ENCODE data around the gene FCHSD2.
"Not testable (repeated sequence)": the region's sequence is repeated elsewhere in the genome, so short reads cannot be mapped to it uniquely, and the experiment has no call there.

Gene FCHSD2

DNA sequence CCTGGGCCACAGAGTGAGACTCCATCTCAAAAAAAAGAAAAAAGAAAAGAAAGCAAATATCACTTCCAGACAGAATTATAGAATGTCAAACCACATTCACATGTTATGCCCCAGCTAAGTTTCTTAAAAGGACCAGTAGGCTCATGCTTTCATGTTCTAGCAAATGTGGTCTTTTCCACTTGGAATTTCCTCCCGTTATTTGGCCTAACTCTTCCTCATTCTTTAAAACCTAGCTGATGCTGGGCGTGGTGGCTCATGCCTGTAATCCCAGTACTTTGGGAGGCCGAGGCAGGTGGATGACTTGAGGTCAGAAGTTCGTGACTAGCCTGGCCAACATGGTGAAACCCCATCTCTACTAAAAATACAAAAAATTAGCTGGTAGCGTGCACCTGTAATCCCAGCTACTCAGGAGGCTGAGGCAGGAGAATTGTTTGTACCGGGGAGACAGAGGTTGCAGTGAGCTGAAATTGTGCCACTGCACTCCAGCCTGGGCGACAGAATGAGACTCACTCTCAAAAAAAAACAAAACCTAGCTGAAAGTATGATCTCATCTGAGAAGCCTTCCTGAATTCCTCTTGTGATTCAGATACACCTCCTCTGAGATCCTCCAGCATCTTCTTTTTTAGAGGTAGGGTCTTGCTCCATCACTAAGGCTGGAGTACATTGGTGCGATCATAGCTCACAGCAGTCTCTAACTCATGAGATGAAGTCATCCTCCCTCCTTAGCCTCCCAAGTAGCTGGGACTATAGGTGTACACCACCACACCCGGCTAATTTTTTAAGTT lies 50.4 kb downstream of the FCHSD2 start:
- no peaks in the 10 kb centered on the region for H3K4me1 ChIP-seq (ENCODE audit: control insufficient read depth, insufficient read depth, low read length, poor library complexity, severe bottlenecking)
- peaks cover 5% of the 10 kb centered on the region for H3K36me3 ChIP-seq (ENCODE audit: control insufficient read depth, insufficient read depth, low read length)
- 85 to 86% methylated on average over 5 to 6 of the region's 9 CpGs for whole genome bisulfite sequencing, 2 experiments (ENCODE audit: insufficient coverage in 2 of 2)
- H3K9me3 ChIP-seq (ENCODE audit: control insufficient read depth, low read length): no peaks in the 10 kb centered on the region
- no peak overlapping the region for H3K4me3 ChIP-seq (ENCODE audit: extremely low read depth, insufficient read depth, low read length, poor library complexity, severe bottlenecking)
- no peak overlapping the region for H3K27ac ChIP-seq (ENCODE audit: low read depth, low read length, severe bottlenecking)

DNA sequence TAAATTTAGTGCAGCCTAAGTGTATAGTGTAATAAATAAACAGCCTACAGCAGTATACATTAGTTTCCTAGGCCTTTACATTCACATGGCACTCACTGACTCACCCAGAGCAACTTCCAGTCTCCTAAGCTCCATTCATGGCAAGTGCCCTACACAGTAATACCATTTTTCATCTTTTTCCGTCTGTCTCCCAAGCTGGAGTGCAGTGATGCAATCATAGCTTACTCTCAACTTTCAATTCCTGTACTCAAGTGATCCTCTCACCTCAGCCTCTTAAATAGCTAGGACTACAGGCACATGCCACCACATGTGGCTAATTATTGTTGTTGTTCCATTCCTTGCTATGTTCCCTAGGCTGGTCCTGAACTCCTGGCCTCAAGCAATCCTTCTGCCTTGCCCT lies 54.4 kb downstream of the FCHSD2 start:
- no peaks in the 10 kb centered on the region for H3K9me3 ChIP-seq (ENCODE audit: control insufficient read depth, low read length)
- WGBS, 2 experiments (ENCODE audit: insufficient coverage in 2 of 2): 86% methylated on average over 1 of the region's 1 CpG; no CpG with 5 or more reads in 1 of the 2 experiments
- no peaks in the 10 kb centered on the region for H3K4me1 ChIP-seq (ENCODE audit: control insufficient read depth, insufficient read depth, low read length, poor library complexity, severe bottlenecking)
- H3K4me3 ChIP-seq (ENCODE audit: extremely low read depth, insufficient read depth, low read length, poor library complexity, severe bottlenecking): no peak overlapping the region
- H3K36me3 ChIP-seq (ENCODE audit: control insufficient read depth, insufficient read depth, low read length): no peaks in the 10 kb centered on the region
- H3K27ac ChIP-seq (ENCODE audit: low read depth, low read length, severe bottlenecking): no peak overlapping the region

DNA sequence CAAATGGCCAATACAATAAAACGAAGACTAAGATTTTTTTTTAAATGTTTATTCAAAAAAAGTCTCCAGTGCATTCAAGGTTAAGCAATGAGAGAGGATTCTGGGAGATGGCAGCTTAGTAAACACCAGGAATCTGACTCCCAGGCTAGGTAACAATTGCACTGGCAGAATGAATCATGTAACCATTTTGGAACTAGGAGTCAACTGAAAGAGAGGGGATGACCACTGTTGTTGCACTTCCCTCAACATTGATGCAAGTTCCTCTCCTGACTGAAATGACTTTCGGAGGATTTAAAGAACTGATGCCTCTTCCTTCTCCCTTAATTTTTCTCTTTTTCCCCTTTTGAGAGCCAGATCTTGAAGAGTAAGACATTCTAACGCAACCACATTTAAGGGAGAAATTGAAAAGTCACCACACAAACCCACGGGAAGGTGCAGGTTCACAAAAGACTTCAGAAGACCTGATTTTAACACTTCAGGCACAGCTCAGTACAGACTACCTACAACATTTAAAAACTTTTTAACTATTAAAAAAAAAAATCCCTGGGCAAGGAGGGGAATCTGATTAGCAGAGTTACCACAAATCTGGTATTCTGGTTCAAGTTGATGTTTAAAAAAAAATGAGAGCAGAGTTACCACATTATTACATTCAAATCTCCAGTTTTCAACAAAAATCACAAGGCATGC lies 56.8 kb downstream of the FCHSD2 start:
- WGBS, 2 experiments (ENCODE audit: insufficient coverage in 2 of 2): 100% methylated on average over 2 to 3 of the region's 4 CpGs
- no peaks in the 10 kb centered on the region for H3K4me1 ChIP-seq (ENCODE audit: control insufficient read depth, insufficient read depth, low read length, poor library complexity, severe bottlenecking)

DNA sequence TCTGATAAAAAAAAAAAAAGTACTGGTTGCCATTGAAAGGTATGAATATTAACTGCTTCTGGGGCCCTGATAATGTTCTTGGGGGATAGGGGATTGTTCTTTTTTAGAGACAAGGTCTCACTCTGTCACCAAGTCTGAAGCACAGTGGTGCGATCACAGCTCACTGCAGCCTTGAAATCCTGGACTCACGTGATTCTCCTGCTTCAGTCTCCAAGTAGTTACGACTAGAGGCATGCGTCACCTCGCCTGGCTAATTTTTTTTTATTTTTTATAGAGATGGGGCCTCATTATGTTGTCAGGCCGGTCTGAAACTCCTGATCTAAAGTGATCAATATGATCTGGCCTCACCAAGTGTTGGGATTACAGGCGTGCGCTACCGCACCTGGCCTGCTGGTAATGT lies 63.5 kb downstream of the FCHSD2 start:
- H3K4me1 ChIP-seq (ENCODE audit: control insufficient read depth, insufficient read depth, low read length, poor library complexity, severe bottlenecking): no peaks in the 10 kb centered on the region
- H3K4me3 ChIP-seq (ENCODE audit: extremely low read depth, insufficient read depth, low read length, poor library complexity, severe bottlenecking): no peak overlapping the region
- H3K27ac ChIP-seq (ENCODE audit: low read depth, low read length, severe bottlenecking): no peak overlapping the region
- no peaks in the 10 kb centered on the region for H3K9me3 ChIP-seq (ENCODE audit: control insufficient read depth, low read length)
- H3K36me3 ChIP-seq (ENCODE audit: control insufficient read depth, insufficient read depth, low read length): peaks cover 15% of the 10 kb centered on the region
- 91 to 100% methylated on average over 9 of the region's 9 CpGs for WGBS, 2 experiments (ENCODE audit: insufficient coverage in 2 of 2)

More for the DNA sequence above, 56.8 kb downstream of the FCHSD2 start:
- Histone ChIP-seq H3K4me3 (ENCODE audit: extremely low read depth, insufficient read depth, low read length, poor library complexity, severe bottlenecking) (no peak overlapping the region), H3K9me3 (ENCODE audit: control insufficient read depth, low read length) (no peaks in the 10 kb centered on the region), H3K36me3 (ENCODE audit: control insufficient read depth, insufficient read depth, low read length) (no peaks in the 10 kb centered on the region), H3K27ac (ENCODE audit: low read depth, low read length, severe bottlenecking) (no peak overlapping the region)

DNA sequence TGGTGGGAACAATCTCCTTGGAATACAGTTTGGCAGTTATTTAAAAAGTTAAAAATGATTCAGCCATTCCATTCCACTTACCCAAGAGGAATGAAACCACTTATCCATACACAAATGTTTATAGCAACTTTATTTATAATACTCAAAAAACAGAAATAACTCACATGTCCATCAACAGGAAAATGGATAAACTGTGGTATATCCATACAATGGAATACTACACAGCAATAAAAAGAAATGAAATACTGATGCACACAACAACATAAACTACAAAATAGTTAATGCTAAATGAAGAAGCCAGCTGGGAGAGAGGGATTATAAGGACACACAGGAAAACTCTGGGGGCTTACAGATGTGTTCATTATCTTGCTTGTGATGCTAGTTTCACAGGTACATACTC lies 64.7 kb downstream of the FCHSD2 start:
- Histone ChIP-seq H3K4me3 (ENCODE audit: extremely low read depth, insufficient read depth, low read length, poor library complexity, severe bottlenecking) (no peak overlapping the region), H3K9me3 (ENCODE audit: control insufficient read depth, low read length) (no peaks in the 10 kb centered on the region), H3K36me3 (ENCODE audit: control insufficient read depth, insufficient read depth, low read length) (peaks cover 15% of the 10 kb centered on the region), H3K27ac (ENCODE audit: low read depth, low read length, severe bottlenecking) (no peak overlapping the region), H3K4me1 (ENCODE audit: control insufficient read depth, insufficient read depth, low read length, poor library complexity, severe bottlenecking) (peaks cover 5% of the 10 kb centered on the region)

DNA sequence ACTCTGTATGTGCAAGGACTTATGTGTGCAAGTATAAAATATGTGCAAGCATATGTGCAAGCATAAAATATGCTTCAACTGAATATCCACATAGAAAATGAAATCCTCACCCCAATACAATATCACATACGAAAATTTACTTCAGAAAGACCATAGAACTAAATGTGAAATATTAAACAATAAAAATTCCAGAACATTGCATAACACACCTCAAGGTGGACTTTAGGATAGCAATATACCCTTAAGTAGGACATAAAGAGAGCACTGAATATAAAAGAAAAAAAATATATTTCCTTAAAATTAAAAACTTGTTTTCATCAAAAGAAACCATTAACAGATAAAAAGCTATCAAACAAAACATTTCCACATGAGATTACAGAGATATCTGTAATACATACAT lies 67.8 kb downstream of the FCHSD2 start:
- Histone ChIP-seq H3K27ac (ENCODE audit: low read depth, low read length, severe bottlenecking) (no peak overlapping the region), H3K36me3 (ENCODE audit: control insufficient read depth, insufficient read depth, low read length) (peaks cover 15% of the 10 kb centered on the region), H3K4me3 (ENCODE audit: extremely low read depth, insufficient read depth, low read length, poor library complexity, severe bottlenecking) (no peak overlapping the region), H3K4me1 (ENCODE audit: control insufficient read depth, insufficient read depth, low read length, poor library complexity, severe bottlenecking) (peaks cover 5% of the 10 kb centered on the region), H3K9me3 (ENCODE audit: control insufficient read depth, low read length) (no peaks in the 10 kb centered on the region)
- no CpG with 5 or more reads among the region's 1 CpG for WGBS, 2 experiments (ENCODE audit: insufficient coverage in 2 of 2)

DNA sequence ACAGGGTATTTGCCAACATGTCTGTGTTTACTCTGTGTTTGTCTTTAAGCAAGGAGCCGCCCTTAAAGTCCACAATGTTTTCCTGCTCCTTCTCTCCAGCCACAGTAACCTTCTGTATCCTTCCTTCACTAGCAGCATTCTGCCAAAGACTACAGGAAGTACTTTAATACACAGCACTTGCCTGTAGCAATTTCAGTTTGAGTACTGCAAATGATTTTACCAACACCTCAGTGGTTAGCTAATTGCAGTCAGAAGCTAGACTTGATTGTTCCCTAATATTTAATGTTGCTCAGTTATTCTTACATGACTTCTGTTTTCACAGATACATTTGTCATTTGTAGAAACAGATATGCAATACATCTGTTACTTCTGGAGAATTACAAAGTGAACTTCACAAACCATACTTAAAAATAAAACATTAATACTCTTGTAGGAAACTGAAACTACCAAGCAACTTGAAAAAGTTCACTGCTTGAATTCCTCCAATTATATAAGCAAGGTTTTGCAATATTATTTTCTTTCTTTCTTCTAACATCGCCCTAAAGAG lies 69.1 kb downstream of the FCHSD2 start:
- Histone ChIP-seq H3K36me3 (ENCODE audit: control insufficient read depth, insufficient read depth, low read length) (peaks cover 6% of the 10 kb centered on the region), H3K4me1 (ENCODE audit: control insufficient read depth, insufficient read depth, low read length, poor library complexity, severe bottlenecking) (peaks cover 5% of the 10 kb centered on the region), H3K27ac (ENCODE audit: low read depth, low read length, severe bottlenecking) (peak overlapping the region; percentile 36), H3K9me3 (ENCODE audit: control insufficient read depth, low read length) (no peaks in the 10 kb centered on the region), H3K4me3 (ENCODE audit: extremely low read depth, insufficient read depth, low read length, poor library complexity, severe bottlenecking) (no peak overlapping the region)
- 89% methylated on average over 1 of the region's 2 CpGs; no CpG with 5 or more reads in 1 of the 2 experiments for WGBS, 2 experiments (ENCODE audit: insufficient coverage in 2 of 2)

DNA sequence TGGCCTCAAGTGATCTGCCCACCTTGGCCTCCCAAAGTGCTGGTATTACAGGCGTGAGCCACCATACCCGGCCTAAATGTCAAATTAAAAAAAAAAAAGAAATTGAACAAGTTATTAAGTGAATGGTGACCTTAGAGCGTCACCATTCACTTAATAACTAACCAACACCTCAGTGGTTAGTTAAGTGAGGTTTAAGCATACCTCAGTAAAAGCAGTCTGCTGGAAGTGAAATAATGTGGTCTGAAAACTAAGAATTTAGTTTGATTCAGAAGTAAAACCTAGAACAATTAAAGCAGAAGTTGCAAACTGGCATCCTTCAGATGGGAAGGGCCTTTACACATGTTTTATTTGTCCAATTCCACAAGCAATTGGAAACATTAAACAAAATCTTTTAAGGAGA lies 71.5 kb downstream of the FCHSD2 start:
- WGBS, 2 experiments (ENCODE audit: insufficient coverage in 2 of 2): no CpG with 5 or more reads among the region's 3 CpGs
- Histone ChIP-seq H3K4me3 (ENCODE audit: extremely low read depth, insufficient read depth, low read length, poor library complexity, severe bottlenecking) (no peak overlapping the region), H3K36me3 (ENCODE audit: control insufficient read depth, insufficient read depth, low read length) (no peaks in the 10 kb centered on the region), H3K4me1 (ENCODE audit: control insufficient read depth, insufficient read depth, low read length, poor library complexity, severe bottlenecking) (peaks cover 5% of the 10 kb centered on the region), H3K27ac (ENCODE audit: low read depth, low read length, severe bottlenecking) (no peak overlapping the region), H3K9me3 (ENCODE audit: control insufficient read depth, low read length) (no peaks in the 10 kb centered on the region)

DNA sequence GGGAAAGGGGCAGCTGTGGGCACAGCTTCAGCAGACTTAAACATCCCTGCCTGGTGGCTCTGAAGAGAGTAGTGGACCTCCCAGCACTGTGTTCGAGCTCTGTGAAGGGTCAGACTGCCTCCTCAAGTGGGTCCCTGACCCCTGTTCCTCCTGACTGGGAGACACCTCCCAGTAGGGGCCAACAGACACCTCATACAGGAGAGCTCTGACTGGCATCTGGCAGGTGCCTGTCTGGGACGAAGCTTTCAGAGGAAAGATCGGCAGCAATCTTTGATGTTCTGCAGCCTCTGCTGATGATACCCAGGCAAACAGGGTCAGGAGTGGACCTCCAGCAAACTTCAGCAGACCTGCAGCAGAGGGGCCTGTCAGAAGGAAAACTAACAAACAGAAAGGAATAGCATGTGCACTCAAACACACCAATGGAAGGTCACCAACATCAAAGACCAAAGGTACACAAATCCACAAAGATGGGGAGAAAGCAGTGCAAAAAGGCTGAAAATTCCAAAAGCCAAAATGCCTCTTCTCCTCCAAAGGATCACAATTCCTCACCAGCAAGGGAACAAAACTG lies 80.2 kb downstream of the FCHSD2 start:
- not testable (repeated sequence) for H3K4me1 ChIP-seq (ENCODE audit: control insufficient read depth, insufficient read depth, low read length, poor library complexity, severe bottlenecking); H3K9me3 ChIP-seq (ENCODE audit: control insufficient read depth, low read length); H3K4me3 ChIP-seq (ENCODE audit: extremely low read depth, insufficient read depth, low read length, poor library complexity, severe bottlenecking); H3K36me3 ChIP-seq (ENCODE audit: control insufficient read depth, insufficient read depth, low read length); H3K27ac ChIP-seq (ENCODE audit: low read depth, low read length, severe bottlenecking)
- WGBS, 2 experiments (ENCODE audit: insufficient coverage in 2 of 2): 94 to 96% methylated on average over 3 of the region's 3 CpGs

DNA sequence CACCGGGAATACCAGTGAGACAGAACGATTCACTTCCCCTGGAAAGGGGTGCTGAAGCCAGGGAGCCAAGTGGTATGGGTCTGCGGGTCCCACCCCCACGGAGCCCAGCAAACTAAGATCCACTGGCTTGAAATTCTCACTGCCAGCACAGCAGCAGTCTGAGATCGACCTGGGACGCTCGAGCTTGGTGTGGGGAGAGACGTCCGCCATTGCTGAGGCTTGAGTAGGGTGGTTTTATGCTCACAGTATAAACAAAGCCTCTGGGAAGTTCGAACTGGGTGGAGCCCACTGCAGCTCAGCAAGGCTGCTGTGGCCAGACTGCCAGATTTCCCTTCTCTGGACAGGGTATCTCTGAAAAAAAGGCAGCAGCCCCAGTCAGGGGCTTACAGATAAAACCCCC lies 80.7 kb downstream of the FCHSD2 start:
- H3K36me3 ChIP-seq (ENCODE audit: control insufficient read depth, insufficient read depth, low read length); H3K27ac ChIP-seq (ENCODE audit: low read depth, low read length, severe bottlenecking); H3K9me3 ChIP-seq (ENCODE audit: control insufficient read depth, low read length); H3K4me1 ChIP-seq (ENCODE audit: control insufficient read depth, insufficient read depth, low read length, poor library complexity, severe bottlenecking); H3K4me3 ChIP-seq (ENCODE audit: extremely low read depth, insufficient read depth, low read length, poor library complexity, severe bottlenecking): not testable (repeated sequence)
- 89 to 98% methylated on average over 6 to 10 of the region's 10 CpGs for WGBS, 2 experiments (ENCODE audit: insufficient coverage in 2 of 2)
